ENCODE data around the gene ACSL6. TPM values are rescaled to one million over a fixed set of nuclear protein-coding genes. Genes with fewer than 3 reads are reported as not detected.

Gene ACSL6
- total RNA-seq, 4 donors from 2014 or later = 0.18 to 1.3 TPM; not detected in 2

DNA sequence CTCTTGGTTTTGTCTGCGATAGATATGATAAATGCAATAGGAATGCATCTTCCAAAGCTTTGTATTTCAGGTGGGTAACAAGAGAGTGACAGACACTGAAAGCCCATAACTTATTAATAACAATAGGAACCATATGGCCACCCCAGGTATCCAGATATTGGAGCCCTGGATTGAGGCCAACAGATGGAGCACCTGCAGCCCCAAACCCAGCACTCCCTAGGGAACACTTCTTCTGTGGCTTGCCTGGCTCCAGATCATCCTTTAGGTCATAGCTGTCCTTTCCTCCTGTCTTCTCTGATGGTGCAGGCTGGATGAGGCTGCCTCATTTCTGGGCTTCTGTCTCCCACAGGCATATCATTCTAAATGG lies 44.0 kb upstream of the ACSL6 start:
- no peaks in the 10 kb centered on the region for H3K36me3 ChIP-seq
- H3K27ac ChIP-seq = no peak overlapping the region
- intact Hi-C loops (cut with DNase I; ENCODE audit: low total_unique reads) = no loop called here
- DNase-seq = no peak
- H3K4me3 ChIP-seq = no peak overlapping the region
- H3K9me3 ChIP-seq = no peaks in the 10 kb centered on the region
- H3K4me1 ChIP-seq = no peaks in the 10 kb centered on the region
- TF ChIP-seq, protein P1, sequence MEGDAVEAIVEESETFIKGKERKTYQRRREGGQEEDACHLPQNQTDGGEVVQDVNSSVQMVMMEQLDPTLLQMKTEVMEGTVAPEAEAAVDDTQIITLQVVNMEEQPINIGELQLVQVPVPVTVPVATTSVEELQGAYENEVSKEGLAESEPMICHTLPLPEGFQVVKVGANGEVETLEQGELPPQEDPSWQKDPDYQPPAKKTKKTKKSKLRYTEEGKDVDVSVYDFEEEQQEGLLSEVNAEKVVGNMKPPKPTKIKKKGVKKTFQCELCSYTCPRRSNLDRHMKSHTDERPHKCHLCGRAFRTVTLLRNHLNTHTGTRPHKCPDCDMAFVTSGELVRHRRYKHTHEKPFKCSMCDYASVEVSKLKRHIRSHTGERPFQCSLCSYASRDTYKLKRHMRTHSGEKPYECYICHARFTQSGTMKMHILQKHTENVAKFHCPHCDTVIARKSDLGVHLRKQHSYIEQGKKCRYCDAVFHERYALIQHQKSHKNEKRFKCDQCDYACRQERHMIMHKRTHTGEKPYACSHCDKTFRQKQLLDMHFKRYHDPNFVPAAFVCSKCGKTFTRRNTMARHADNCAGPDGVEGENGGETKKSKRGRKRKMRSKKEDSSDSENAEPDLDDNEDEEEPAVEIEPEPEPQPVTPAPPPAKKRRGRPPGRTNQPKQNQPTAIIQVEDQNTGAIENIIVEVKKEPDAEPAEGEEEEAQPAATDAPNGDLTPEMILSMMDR (IDR thresholded peaks at IDR 0.05) = no peak
- no peak for TF ChIP-seq POLR2A (IDR thresholded peaks at IDR 0.05)
- H3K27me3 ChIP-seq = no peaks in the 10 kb centered on the region

DNA sequence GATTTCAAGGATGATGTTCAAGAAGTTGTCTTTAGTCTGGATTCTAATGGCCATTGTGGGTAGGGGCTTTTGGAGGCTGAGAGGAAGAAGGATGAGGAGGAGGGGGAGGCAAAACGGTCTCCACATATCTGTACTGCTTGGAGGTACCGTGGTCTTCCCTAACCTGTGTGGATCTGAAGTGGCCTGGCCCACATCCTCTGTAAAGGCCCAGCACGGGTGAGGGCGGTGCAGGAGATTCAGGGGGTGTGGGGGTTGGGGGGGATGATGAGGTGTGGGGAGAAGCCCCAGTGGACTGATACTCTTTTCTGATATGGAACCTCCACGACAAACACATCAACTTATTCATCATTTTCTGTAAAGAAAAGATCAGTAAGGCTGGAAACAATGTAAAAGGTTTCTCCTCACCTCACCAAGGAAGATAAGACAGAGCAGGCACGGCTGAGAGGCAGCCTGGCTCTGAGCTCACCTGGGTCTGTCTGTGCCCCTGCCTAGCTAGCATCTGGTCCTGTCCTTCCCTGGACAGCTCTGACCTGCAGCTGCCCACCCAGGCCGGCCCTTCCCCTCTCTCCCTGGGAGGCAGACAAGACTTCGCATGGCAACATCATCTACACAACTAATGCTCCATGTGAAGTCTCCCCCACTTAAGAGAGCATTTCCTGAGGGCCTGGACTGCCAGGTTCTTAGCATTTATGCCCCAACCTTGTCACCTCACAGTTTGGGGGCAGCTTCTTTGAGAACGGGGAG lies 43.4 kb upstream of the ACSL6 start:
- Histone ChIP-seq H3K9me3 (no peaks in the 10 kb centered on the region), H3K27me3 (no peaks in the 10 kb centered on the region), H3K36me3 (no peaks in the 10 kb centered on the region), H3K4me1 (no peaks in the 10 kb centered on the region), H3K27ac (no peak overlapping the region), H3K4me3 (no peak overlapping the region)
- no peak for DNase-seq
- intact Hi-C loops (cut with DNase I; ENCODE audit: low total_unique reads) = no loop called here
- TF ChIP-seq, protein P1 (IDR thresholded peaks at IDR 0.05) = no peak
- no peak for TF ChIP-seq POLR2A (IDR thresholded peaks at IDR 0.05)

GRCh38 chr5:132054031-132054696 lies 42.7 kb upstream of the ACSL6 start:
- no peak overlapping the region for H3K4me3 ChIP-seq
- intact Hi-C loops (cut with DNase I; ENCODE audit: low total_unique reads) = no loop called here
- TF ChIP-seq, protein P1 (IDR thresholded peaks at IDR 0.05) = no peak
- no peak for TF ChIP-seq POLR2A (IDR thresholded peaks at IDR 0.05)
- no peak for DNase-seq
- H3K27me3 ChIP-seq = no peaks in the 10 kb centered on the region
- H3K27ac ChIP-seq = no peak overlapping the region
- H3K4me1 ChIP-seq = no peaks in the 10 kb centered on the region
- no peaks in the 10 kb centered on the region for H3K9me3 ChIP-seq
- H3K36me3 ChIP-seq = no peaks in the 10 kb centered on the region

DNA sequence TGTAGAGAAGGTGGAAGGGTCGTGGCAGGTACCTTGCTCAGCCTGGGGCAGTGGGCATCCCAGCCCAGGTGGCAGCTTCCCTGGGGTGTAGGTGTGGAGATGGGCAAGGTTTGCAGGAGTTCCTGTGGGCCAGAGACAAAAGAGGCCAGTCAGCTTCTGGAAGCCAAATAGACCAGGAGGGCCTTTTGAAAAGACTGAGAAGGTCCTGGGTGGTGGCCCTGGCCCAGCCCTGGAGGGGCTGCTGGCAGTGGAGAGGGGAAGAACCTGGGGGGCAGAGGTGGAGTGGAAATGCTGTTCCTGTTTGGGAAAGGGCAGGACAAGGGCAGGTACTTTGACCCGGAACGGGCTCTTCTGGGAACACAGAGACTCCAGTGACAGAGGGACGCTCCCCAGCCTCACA lies 42.0 kb upstream of the ACSL6 start:
- Histone ChIP-seq H3K9me3 (no peaks in the 10 kb centered on the region), H3K36me3 (no peaks in the 10 kb centered on the region), H3K27me3 (no peaks in the 10 kb centered on the region), H3K27ac (no peak overlapping the region), H3K4me3 (no peak overlapping the region), H3K4me1 (no peaks in the 10 kb centered on the region)
- intact Hi-C loops (cut with DNase I; ENCODE audit: low total_unique reads) = no loop called here
- no peak for DNase-seq
- TF ChIP-seq, protein P1 (IDR thresholded peaks at IDR 0.05) = no peak
- no peak for TF ChIP-seq POLR2A (IDR thresholded peaks at IDR 0.05)

GRCh38 chr5:132052520-132052919 lies 41.1 kb upstream of the ACSL6 start:
- intact Hi-C loops (cut with DNase I; ENCODE audit: low total_unique reads) = no loop called here
- Histone ChIP-seq H3K4me1 (no peaks in the 10 kb centered on the region), H3K36me3 (no peaks in the 10 kb centered on the region), H3K27ac (no peak overlapping the region), H3K27me3 (no peaks in the 10 kb centered on the region), H3K4me3 (no peak overlapping the region), H3K9me3 (no peaks in the 10 kb centered on the region)
- no peak for DNase-seq
- TF ChIP-seq POLR2A (IDR thresholded peaks at IDR 0.05) = no peak
- TF ChIP-seq, protein P1 (IDR thresholded peaks at IDR 0.05) = no peak

All from uterus (tissue), 4 donors.